Mucosa of descending colon (tissue), 3 donors: ENCODE results near the gene DMPK. TPM values are rescaled to one million over a fixed set of nuclear protein-coding genes. Genes with fewer than 3 reads are reported as not detected.

Source experiments
- ATAC-seq: fragments of 200-7000 bp; cut with Tn5 transposase; one replicate; pipeline ENCODE4 v1.9.1; 2020; ENCODE audit warnings: mild to moderate bottlenecking, moderate library complexity
- DNase-seq, 3 donors: peaks; one replicate each; pipeline ENCODE4 v3.0.0-alpha.2; 2020
- H3K36me3 ChIP-seq: fragments of 200-600 bp; one replicate; pipeline ENCODE4 v1.8.0; 2021; ENCODE audit warnings: low read depth, mild to moderate bottlenecking
- H3K4me1 ChIP-seq: fragments of 200-600 bp; one replicate; pipeline ENCODE4 v1.8.0; 2021; ENCODE audit warnings: low read depth, mild to moderate bottlenecking
- H3K4me3 ChIP-seq: fragments of 200-600 bp; one replicate; pipeline ENCODE4 v1.8.0; 2021; ENCODE audit warnings: mild to moderate bottlenecking
- H3K9me3 ChIP-seq: fragments of 200-600 bp; one replicate; pipeline ENCODE4 v1.8.0; 2021; ENCODE audit warnings: mild to moderate bottlenecking
- intact Hi-C, 2 donors: fragments of 100-400 bp; cut with DNase I in 1 of 2; cut with micrococcal nuclease in 1 of 2; formaldehyde crosslinking; loops; one replicate each; pipeline versions ENCODE4 v1.11.0 to v1.11.1; 2022; cut with DNase I, micrococcal nuclease
- total RNA-seq, 3 donors: library from RNA; stranded (reverse); fragmentation: NEBNext Ultra II Directional in 2 of 3; extraction: Animal tissue kit (Norgen Biotek cat#: 25700) in 2 of 3; gene quantifications; one replicate each; pipeline versions ENCODE4 v1.2.1 to v1.2.4, GENCODE V29; 2021 to 2023
- TF ChIP-seq, protein P1 (sequence below): fragments of 200-600 bp; IDR thresholded peaks from one replicate; pipeline ENCODE4 v1.8.0; 2022; ENCODE audit warnings: antibody characterized with exemption, mild to moderate bottlenecking
- donor health status: DM: no; HTN: no; CAD: no; lungs with moderate emphysema.
- donor health status: DM: no; HTN: no; CAD: no.
- donor health status: DM: no; HTN: yes; CAD: no.

Gene DMPK
- total RNA-seq, 3 donors from 2014 or later = 23.9 to 123 (median 33.9) TPM

DNA sequence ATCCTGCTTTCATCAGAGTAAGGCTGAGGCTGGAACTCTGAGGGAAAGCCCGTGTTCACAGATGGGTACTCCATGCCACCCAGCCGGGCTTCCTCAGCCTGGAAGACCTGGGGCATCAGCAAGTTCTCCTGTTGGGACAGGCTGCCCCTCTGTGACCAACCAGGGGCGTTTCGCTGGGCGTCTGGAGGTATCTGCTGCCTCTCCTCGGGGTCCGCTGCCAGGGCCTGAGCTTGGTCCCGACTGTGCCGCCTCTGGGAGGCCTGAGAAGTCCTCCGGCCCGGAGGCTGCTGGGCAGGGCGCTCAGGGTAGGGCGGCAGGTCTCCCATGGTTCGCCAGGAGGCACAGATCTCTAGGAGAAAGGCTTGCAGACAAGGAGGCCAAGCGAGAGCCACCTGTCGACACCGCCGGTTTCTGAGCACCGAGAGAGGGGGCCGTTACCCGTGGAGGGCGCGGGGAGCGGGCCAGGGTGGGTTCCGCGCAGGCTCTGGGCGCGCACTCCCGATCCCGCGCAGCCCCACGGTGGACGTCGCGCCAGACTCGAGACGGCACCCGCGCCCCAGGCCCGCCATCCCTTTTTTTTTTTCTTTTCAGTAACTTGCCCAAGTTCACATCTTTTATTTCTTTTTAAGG is 32.7 kb upstream of the DMPK start, which contains the start of gene RSPH6A:
TSS of gene RSPH6A (minus strand) at position 458 of the 630 bp plus-strand sequence. CDS start at position 326, 132 bp downstream.
- no peak for ATAC-seq
- Histone ChIP-seq H3K4me3 (no peak within 1 kb of the TSS), H3K36me3 (no peaks in the 10 kb centered on the region), H3K9me3 (no peaks in the 10 kb centered on the region), H3K4me1 (peaks cover 3% of the 10 kb centered on the region)
- TF ChIP-seq, protein P1, sequence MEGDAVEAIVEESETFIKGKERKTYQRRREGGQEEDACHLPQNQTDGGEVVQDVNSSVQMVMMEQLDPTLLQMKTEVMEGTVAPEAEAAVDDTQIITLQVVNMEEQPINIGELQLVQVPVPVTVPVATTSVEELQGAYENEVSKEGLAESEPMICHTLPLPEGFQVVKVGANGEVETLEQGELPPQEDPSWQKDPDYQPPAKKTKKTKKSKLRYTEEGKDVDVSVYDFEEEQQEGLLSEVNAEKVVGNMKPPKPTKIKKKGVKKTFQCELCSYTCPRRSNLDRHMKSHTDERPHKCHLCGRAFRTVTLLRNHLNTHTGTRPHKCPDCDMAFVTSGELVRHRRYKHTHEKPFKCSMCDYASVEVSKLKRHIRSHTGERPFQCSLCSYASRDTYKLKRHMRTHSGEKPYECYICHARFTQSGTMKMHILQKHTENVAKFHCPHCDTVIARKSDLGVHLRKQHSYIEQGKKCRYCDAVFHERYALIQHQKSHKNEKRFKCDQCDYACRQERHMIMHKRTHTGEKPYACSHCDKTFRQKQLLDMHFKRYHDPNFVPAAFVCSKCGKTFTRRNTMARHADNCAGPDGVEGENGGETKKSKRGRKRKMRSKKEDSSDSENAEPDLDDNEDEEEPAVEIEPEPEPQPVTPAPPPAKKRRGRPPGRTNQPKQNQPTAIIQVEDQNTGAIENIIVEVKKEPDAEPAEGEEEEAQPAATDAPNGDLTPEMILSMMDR = no peak
- intact Hi-C loops = no loop called here
- DNase-seq = no peak

DNA sequence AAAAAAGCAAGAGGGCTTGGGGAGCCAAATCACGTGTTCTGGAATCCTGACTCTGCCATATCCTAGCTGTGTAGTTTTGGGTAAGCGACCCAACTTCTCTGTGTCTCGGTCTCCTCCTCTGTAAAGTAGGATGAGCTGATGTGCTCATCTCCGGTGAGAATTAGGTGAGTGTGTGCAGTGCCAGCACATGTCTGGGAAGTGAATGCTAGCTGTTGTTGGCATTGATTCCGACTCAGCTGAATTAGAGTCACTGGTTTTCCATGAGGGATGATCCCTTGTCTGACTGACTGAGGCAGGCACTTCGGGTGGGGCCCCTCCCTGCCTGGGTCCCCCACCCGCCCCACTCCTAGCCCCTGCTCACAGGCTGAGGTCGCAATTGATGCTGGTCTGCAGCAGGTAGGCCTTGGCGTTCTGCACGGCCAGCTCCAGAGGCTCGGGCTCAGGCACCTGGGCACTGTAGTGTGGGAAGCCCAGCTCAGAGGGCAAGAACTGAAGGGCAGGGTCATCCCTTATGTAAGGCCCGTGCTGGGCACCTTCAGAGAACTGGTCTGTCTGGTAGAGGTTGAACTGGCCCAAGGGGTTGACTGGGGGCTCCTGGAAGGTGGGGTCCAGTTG is 32.0 kb upstream of the DMPK start:
- no peak for DNase-seq
- peaks cover 3% of the 10 kb centered on the region for H3K4me1 ChIP-seq
- TF ChIP-seq, protein P1 = no peak
- ATAC-seq = no peak
- intact Hi-C loops = no loop called here
- H3K9me3 ChIP-seq = no peaks in the 10 kb centered on the region
- no peaks in the 10 kb centered on the region for H3K36me3 ChIP-seq
- no peak overlapping the region for H3K4me3 ChIP-seq

DNA sequence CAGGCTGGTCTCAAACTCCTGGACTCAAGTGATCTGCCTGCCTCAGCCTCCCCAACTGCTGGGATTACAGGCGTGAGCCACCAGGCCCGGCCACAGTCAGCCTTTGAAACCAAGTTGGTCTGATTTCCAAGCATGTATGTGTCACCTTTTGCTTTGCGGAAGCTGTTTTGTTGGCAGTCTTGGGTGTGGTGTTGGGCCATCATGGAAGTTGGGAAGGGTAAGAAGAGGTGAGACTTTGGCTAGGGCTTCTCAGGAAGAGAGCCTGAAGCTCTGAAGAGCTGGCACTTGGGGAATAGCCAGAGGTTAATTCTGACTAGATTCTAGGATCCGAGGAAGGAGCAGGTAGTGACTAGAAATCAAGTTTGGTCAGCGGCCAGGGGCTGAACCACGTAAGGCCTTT is 30.0 kb upstream of the DMPK start:
- intact Hi-C loops = no loop called here
- Histone ChIP-seq H3K4me3 (no peak overlapping the region), H3K36me3 (no peaks in the 10 kb centered on the region), H3K4me1 (peaks cover 3% of the 10 kb centered on the region), H3K9me3 (no peaks in the 10 kb centered on the region)
- ATAC-seq (no peak), DNase-seq (no peak)
- TF ChIP-seq, protein P1 = no peak

DNA sequence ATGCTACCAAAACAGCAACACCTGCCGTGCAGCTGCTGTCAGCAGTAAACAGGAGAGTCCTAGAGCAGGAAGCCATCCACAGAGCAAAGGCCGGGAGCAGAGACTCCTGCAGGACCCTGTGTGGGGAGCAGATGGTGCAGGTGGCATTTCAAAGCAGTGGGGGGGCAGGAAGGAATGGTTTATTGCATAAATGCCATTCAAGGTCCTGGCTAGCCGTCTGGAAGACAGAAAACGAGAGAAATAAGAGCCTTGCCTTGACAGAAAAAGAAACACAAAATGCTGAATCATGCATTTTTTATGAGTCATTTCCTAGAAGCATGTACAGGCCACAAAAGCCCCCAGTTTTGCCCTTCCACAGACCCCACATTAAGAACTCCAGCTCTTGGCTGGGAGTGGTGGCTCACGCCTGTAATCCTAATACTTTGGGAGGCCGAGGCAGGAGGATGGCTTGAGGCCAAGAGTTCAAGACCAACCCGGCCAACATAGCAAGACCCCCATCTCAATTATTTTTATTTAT is 27.4 kb upstream of the DMPK start:
- Histone ChIP-seq H3K36me3 (no peaks in the 10 kb centered on the region), H3K4me3 (no peak overlapping the region), H3K9me3 (no peaks in the 10 kb centered on the region), H3K4me1 (no peaks in the 10 kb centered on the region)
- DNase-seq (peak in 1 of 3 donors; percentile 31), ATAC-seq (peak; percentile 78)
- TF ChIP-seq, protein P1 = no peak
- intact Hi-C loops = no loop called here

DNA sequence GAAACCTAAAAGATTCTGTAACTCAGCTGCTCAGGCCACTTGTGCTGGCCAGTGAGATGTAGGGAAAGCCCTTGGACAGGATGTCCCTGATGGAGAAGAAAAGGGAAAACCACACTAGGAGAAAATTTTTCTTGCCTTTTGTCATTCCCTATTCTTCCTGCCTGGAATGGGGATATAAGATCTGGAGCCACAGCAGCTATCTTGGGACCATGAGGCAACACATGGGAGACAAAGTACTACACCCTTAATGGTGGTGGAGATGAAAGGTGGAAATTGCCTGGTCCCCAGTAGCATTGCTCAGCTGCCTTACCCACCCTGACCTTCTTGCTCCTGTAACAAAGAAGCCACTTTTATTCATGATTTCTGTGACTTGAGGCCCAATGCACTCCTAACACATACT is 23.4 kb upstream of the DMPK start:
- DNase-seq = no peak

More for the DNA sequence above, 23.4 kb upstream of the DMPK start:
- H3K9me3 ChIP-seq = no peaks in the 10 kb centered on the region
- H3K4me1 ChIP-seq = no peaks in the 10 kb centered on the region
- no peak for ATAC-seq
- TF ChIP-seq, protein P1 = no peak
- no peak overlapping the region for H3K4me3 ChIP-seq
- H3K36me3 ChIP-seq = no peaks in the 10 kb centered on the region
- intact Hi-C loops = no loop called here
